ENCODE measurements around the gene ICE1.

- TF ChIP-seq CTCF (conservative IDR thresholded peaks at IDR 0.05) (peak; percentile 94), EZH2 (IDR thresholded peaks at IDR 0.05; ENCODE audit: low read depth) (no peak)
Observed at GRCh38 chr5:5419291-5420210, 2.9 kb upstream of the ICE1 start.
